AG09319 (cell line): Measurements from ENCODE around the gene DEDD.
A peak's percentile ranks its signal among the peaks of the same experiment; 100 is the strongest.

ENCODE experiments used
- DNase-seq: peaks from one replicate; pipeline ENCODE4 v3.0.0-alpha.2; 2010; ENCODE audit warnings: low read depth; ENCODE audit errors: extremely low read depth
- CTCF ChIP-seq: IDR thresholded peaks from 2 replicates; pipeline ENCODE4 v1.5.1; 2011; ENCODE audit warnings: low read depth, mild to moderate bottlenecking, inconsistent platforms, low read length, moderate library complexity

DEDD gene

GRCh38 chr1:161077426-161077825 lies 55.0 kb downstream of the DEDD start:
- TF ChIP-seq CTCF = no peak
- DNase-seq = no peak

- DNase-seq = no peak
- TF ChIP-seq CTCF = no peak
Observed at GRCh38 chr1:161076410-161076809, 56.1 kb downstream of the DEDD start.

- no peak for DNase-seq
- no peak for TF ChIP-seq CTCF
Observed at GRCh38 chr1:161074676-161075368, 57.6 kb downstream of the DEDD start.

GRCh38 chr1:161073474-161074121 lies 58.9 kb downstream of the DEDD start:
- no peak for TF ChIP-seq CTCF
- DNase-seq = no peak

GRCh38 chr1:161072751-161073449 lies 59.6 kb downstream of the DEDD start:
- TF ChIP-seq CTCF = no peak
- DNase-seq = no peak

GRCh38 chr1:161071886-161072371 lies 60.5 kb downstream of the DEDD start:
- TF ChIP-seq CTCF = peak; percentile 60
- DNase-seq = peak; percentile 14
